Motor neuron (in vitro differentiated cells): ENCODE data around the gene MIEF1. TPM values are rescaled to one million over a fixed set of nuclear protein-coding genes. Genes with fewer than 3 reads are reported as not detected.

ENCODE experiments used
- ATAC-seq, 8 experiments: fragments of 200-7000 bp; cut with Tn5 transposase; replicated peaks in 6 of 8; 2 replicates each; pipeline ENCODE4 v1.8.0; 2021; ENCODE audit warnings: mild to moderate bottlenecking in 8 of 8, moderate library complexity in 8 of 8
- H3K27ac ChIP-seq, 2 donors: fragments of 250-450 bp; sonication (Bioruptor Pico); 2 replicates each; pipeline ENCODE4 v1.9.0; 2021; ENCODE audit warnings: antibody characterized with exemption in 2 of 2, mild to moderate bottlenecking in 2 of 2, moderate library complexity in 1 of 2
- H3K4me1 ChIP-seq, 2 donors: fragments of 250-450 bp; sonication (Bioruptor Pico); replicated peaks in 1 of 2; 2 replicates each; pipeline ENCODE4 v1.6.1; 2021; ENCODE audit warnings: antibody characterized with exemption in 2 of 2, mild to moderate bottlenecking in 2 of 2, moderate library complexity in 1 of 2
- H3K4me3 ChIP-seq, 5 donors: fragments of 250-450 bp; sonication (Bioruptor Pico); 2 replicates each; pipeline ENCODE4 v1.9.0; 2021; ENCODE audit warnings: antibody characterized with exemption in 5 of 5, mild to moderate bottlenecking in 5 of 5, moderate library complexity in 4 of 5
- WGBS, 10 experiments: fragments of 450-650 bp; shearing (Covaris generic); methylation state at CpG; one replicate each; pipeline ENCODE4 v1.0.0; 2022; 5-methylcytosine and 5-hydroxymethylcytosine counted together
- in situ Hi-C, 9 experiments: fragments of 400-800 bp; cut with MboI; loops; one replicate each; pipeline ENCODE4 v1.15.0; 2021; ENCODE audit warnings: low sequenced_read_pairs in 9 of 9, low pct_unique_long_range_greater_than_20kb in 2 of 9; ENCODE audit not compliant: unreplicated experiment in 9 of 9
- total RNA-seq, 8 experiments: library from RNA; unstranded; fragments of 300-600 nt; gene quantifications; 2 replicates each; pipeline versions ENCODE4 v1.2.3 to v1.2.4, GENCODE V29; 2022

The MIEF1 gene
- total RNA-seq, 8 experiments from 2014 or later, result 20.9 to 38.8 (median 29.2) TPM

- in situ Hi-C loops, result loop anchor here in 5 of 9 experiments (10.0 to 25.0 kb wide), 3 partner anchors 489 to 817 kb away; partner anchors contain the start of gene SGSM3 (in 2 of the 5)
- ATAC-seq, result peak; percentile 17 to 62 (median 38)
- Histone ChIP-seq H3K27ac (no peak overlapping the region), H3K4me1 (peaks cover 0 to 18% of the 10 kb centered on the region in 2 donors), H3K4me3 (no peak overlapping the region)
- 15 to 80% (median 30%) methylated on average over 2 to 23 of the region's 39 CpGs; no CpG with 5 or more reads in 1 of the 10 experiments for WGBS, 10 experiments
Observed at GRCh38 chr22:39545386-39546365, 43.6 kb downstream of the MIEF1 start.

- no peak overlapping the region for H3K27ac ChIP-seq
- no peak overlapping the region for H3K4me3 ChIP-seq
- H3K4me1 ChIP-seq, result peaks cover 0 to 18% of the 10 kb centered on the region in 2 donors
- 0 to 40% (median 8%) methylated on average over 1 to 4 of the region's 5 CpGs; no CpG with 5 or more reads in 1 of the 10 experiments for WGBS, 10 experiments
- peak in 6 of 8 experiments; percentile 30 to 70 (median 62) for ATAC-seq
- in situ Hi-C loops, result loop anchor here in 5 of 9 experiments (10.0 to 25.0 kb wide), 3 partner anchors 488 to 815 kb away; partner anchors contain the start of gene SGSM3 (in 2 of the 5)
Observed at GRCh38 chr22:39546889-39547586, 44.9 kb downstream of the MIEF1 start.

- Histone ChIP-seq H3K4me1 (peaks cover 0 to 18% of the 10 kb centered on the region in 2 donors), H3K27ac (no peak overlapping the region), H3K4me3 (no peak overlapping the region)
- WGBS, 10 experiments, result 0 to 42% (median 0%) methylated on average over 1 to 2 of the region's 2 CpGs; no CpG with 5 or more reads in 5 of the 10 experiments
- in situ Hi-C loops, result loop anchor here in 5 of 9 experiments (10.0 to 25.0 kb wide), 3 partner anchors 487 to 815 kb away; partner anchors contain the start of gene SGSM3 (in 2 of the 5)
- no peak for ATAC-seq
Observed at GRCh38 chr22:39547587-39547947, 45.5 kb downstream of the MIEF1 start.

- in situ Hi-C loops, result no loop called here
- no peak for ATAC-seq
- Histone ChIP-seq H3K27ac (no peak overlapping the region), H3K4me1 (no peaks in the 10 kb centered on the region), H3K4me3 (no peak overlapping the region)
- 63 to 94% (median 75%) methylated on average over 2 to 3 of the region's 3 CpGs; no CpG with 5 or more reads in 4 of the 10 experiments for WGBS, 10 experiments
Observed at GRCh38 chr22:39553429-39553828, 51.3 kb downstream of the MIEF1 start.

- ATAC-seq, result no peak
- Histone ChIP-seq H3K27ac (no peak overlapping the region), H3K4me1 (no peaks in the 10 kb centered on the region), H3K4me3 (no peak overlapping the region)
- in situ Hi-C loops, result no loop called here
- 0 to 60% (median 19%) methylated on average over 1 to 2 of the region's 3 CpGs; no CpG with 5 or more reads in 6 of the 10 experiments for whole genome bisulfite sequencing, 10 experiments
Observed at GRCh38 chr22:39554151-39554550, 52.1 kb downstream of the MIEF1 start.

GRCh38 chr22:39556970-39557841 is 55.1 kb downstream of the MIEF1 start:
- H3K4me3 ChIP-seq, result peak overlapping the region; percentile 33 to 47 (median 39)
- peak; percentile 47 to 85 (median 78) for ATAC-seq
- in situ Hi-C loops, result no loop called here
- no peak overlapping the region for H3K27ac ChIP-seq
- 9 to 10% methylated on average over 2 to 11 of the region's 72 CpGs; no CpG with 5 or more reads in 8 of the 10 experiments for WGBS, 10 experiments
- no peaks in the 10 kb centered on the region for H3K4me1 ChIP-seq

- in situ Hi-C loops, result no loop called here
- 11% methylated on average over 7 of the region's 34 CpGs; no CpG with 5 or more reads in 9 of the 10 experiments for WGBS, 10 experiments
- Histone ChIP-seq H3K4me1 (no peaks in the 10 kb centered on the region), H3K27ac (no peak overlapping the region), H3K4me3 (peak overlapping the region in 4 of 5 donors; percentile 35 to 47 (median 42))
- ATAC-seq, result peak in 4 of 8 experiments; percentile 7 to 27 (median 12)
Observed at GRCh38 chr22:39558254-39558727, 56.2 kb downstream of the MIEF1 start.

- ATAC-seq, result no peak
- in situ Hi-C loops, result no loop called here
- Histone ChIP-seq H3K27ac (no peak overlapping the region), H3K4me1 (no peaks in the 10 kb centered on the region), H3K4me3 (no peak overlapping the region)
- WGBS, 10 experiments, result 25 to 85% (median 44%) methylated on average over 1 to 5 of the region's 14 CpGs; no CpG with 5 or more reads in 7 of the 10 experiments
Observed at GRCh38 chr22:39558950-39559349, 56.9 kb downstream of the MIEF1 start.

- Histone ChIP-seq H3K27ac (no peak overlapping the region), H3K4me1 (no peaks in the 10 kb centered on the region), H3K4me3 (no peak overlapping the region)
- 51 to 79% (median 60%) methylated on average over 1 to 8 of the region's 11 CpGs; no CpG with 5 or more reads in 7 of the 10 experiments for WGBS, 10 experiments
- in situ Hi-C loops, result no loop called here
- peak in 2 of 8 experiments; percentile 16 to 42 for ATAC-seq
Observed at GRCh38 chr22:39559456-39560105, 57.5 kb downstream of the MIEF1 start.

- H3K4me3 ChIP-seq, result no peak overlapping the region
Observed at GRCh38 chr22:39560127-39560526, 58.0 kb downstream of the MIEF1 start.

GRCh38 chr22:39562839-39563489 is 60.9 kb downstream of the MIEF1 start:
- no peak for ATAC-seq
- 20 to 94% (median 40%) methylated on average over 1 to 4 of the region's 9 CpGs; no CpG with 5 or more reads in 5 of the 10 experiments for WGBS, 10 experiments

More at GRCh38 chr22:39560127-39560526, 58.0 kb downstream of the MIEF1 start:
- Histone ChIP-seq H3K4me1 (no peaks in the 10 kb centered on the region), H3K27ac (no peak overlapping the region)
- in situ Hi-C loops, result no loop called here
- 0% methylated on average over 1 of the region's 6 CpGs; no CpG with 5 or more reads in 9 of the 10 experiments for WGBS, 10 experiments
- no peak for ATAC-seq

More at GRCh38 chr22:39562839-39563489, 60.9 kb downstream of the MIEF1 start:
- no peak overlapping the region for H3K27ac ChIP-seq
- no peaks in the 10 kb centered on the region for H3K4me1 ChIP-seq
- in situ Hi-C loops, result no loop called here
- H3K4me3 ChIP-seq, result no peak overlapping the region
